Panc1 (cell line): ENCODE results near the gene RTL5. TPM values are rescaled to one million over a fixed set of nuclear protein-coding genes. Genes with fewer than 3 reads are reported as not detected.

Source experiments
- ATAC-seq: fragments of 200-7000 bp; cut with Tn5 transposase; 2 replicates; pipeline ENCODE4 v1.9.1; 2020; ENCODE audit warnings: mild to moderate bottlenecking, moderate library complexity
- BruUV-seq: library from RNA; stranded (reverse); fragments of 400-500 nt; replicated peaks from 2 replicates; lab custom pipeline; 2021; lab: Mats Ljungman, UMichigan
- CTCF ChIA-PET: fragments of 300-600 bp; sonication (Branson Sonifier 250); formaldehyde crosslinking; loops from one replicate; lab custom pipeline; 2022; ENCODE audit warnings: antibody characterized with exemption; lab: Charles Lee
- POLR2A ChIA-PET: fragments of 300-600 bp; sonication (Branson Sonifier 250); formaldehyde crosslinking; loops from one replicate; lab custom pipeline; 2022; ENCODE audit warnings: antibody characterized with exemption; lab: Charles Lee
- DNase-seq: peaks from one replicate; pipeline ENCODE4 v3.0.0-alpha.2; 2010; ENCODE audit warnings: low read depth, low spot score
- H3K27ac ChIP-seq: 2 replicates; pipeline ENCODE4 v1.5.1; 2011; ENCODE audit warnings: mild to moderate bottlenecking, low read length, inconsistent platforms
- H3K27me3 ChIP-seq: fragments of 200-500 bp; sonication (Bioruptor generic); 2 replicates; pipeline ENCODE4 v1.6.0; 2014; ENCODE audit warnings: low read length, inconsistent platforms; ENCODE audit not compliant: control insufficient read depth, insufficient read depth
- H3K36me3 ChIP-seq: fragments of 200-500 bp; sonication (Bioruptor generic); 2 replicates; pipeline ENCODE4 v1.5.1; 2014; ENCODE audit warnings: inconsistent platforms, mild to moderate bottlenecking, low read length, moderate library complexity; ENCODE audit not compliant: control insufficient read depth, insufficient read depth
- H3K4me1 ChIP-seq: 2 replicates; pipeline ENCODE4 v1.5.1; 2011; ENCODE audit warnings: inconsistent platforms, mild to moderate bottlenecking, low read length, moderate library complexity; ENCODE audit not compliant: control insufficient read depth, insufficient read depth
- H3K4me3 ChIP-seq, 2 experiments: 2 replicates each; pipeline ENCODE4 v1.5.1; 2011 to 2012; ENCODE audit warnings: low read depth in 2 of 2, low read length in 2 of 2, mild to moderate bottlenecking in 2 of 2, inconsistent platforms in 1 of 2, moderate library complexity in 1 of 2
- H3K9me3 ChIP-seq: fragments of 200-500 bp; sonication (Bioruptor generic); 2 replicates; pipeline ENCODE4 v1.5.1; 2014; ENCODE audit warnings: low read depth, mild to moderate bottlenecking, inconsistent platforms, low read length, moderate library complexity; ENCODE audit not compliant: control insufficient read depth, insufficient read depth
- POLR2AphosphoS5 ChIP-seq: IDR thresholded peaks from 2 replicates; pipeline ENCODE4 v1.6.1; 2012; ENCODE audit warnings: mild to moderate bottlenecking, low read depth, low read length, moderate library complexity
- SIN3A ChIP-seq: IDR thresholded peaks from 2 replicates; pipeline ENCODE4 v1.6.1; 2012; ENCODE audit warnings: low read depth, mild to moderate bottlenecking, low read length, moderate library complexity, borderline replicate concordance; ENCODE audit not compliant: insufficient read depth
- TCF7L2 ChIP-seq: IDR thresholded peaks from 2 replicates; pipeline ENCODE4 v1.6.1; 2011; ENCODE audit warnings: mild to moderate bottlenecking, low read depth, low read length, inconsistent platforms
- in situ Hi-C: cut with HindIII; loops from 2 replicates; pipeline ENCODE4 v1.10.0; 2016; ENCODE audit warnings: low sequenced_read_pairs, low pct_unique_long_range_greater_than_20kb
- intact Hi-C: fragments of 100-400 bp; cut with micrococcal nuclease; formaldehyde crosslinking; loops from one replicate; pipeline ENCODE4 v1.10.0; 2022; ENCODE audit not compliant: unreplicated experiment
- total RNA-seq: library from RNA; stranded (reverse); gene quantifications from one replicate; pipeline ENCODE4 v1.2.1, GENCODE V29; 2021; ENCODE audit not compliant: unreplicated experiment
- TF ChIP-seq, protein P1 (sequence below): fragments of 450-650 bp; IDR thresholded peaks from 2 replicates; pipeline ENCODE4 v1.5.1; 2017; ENCODE audit warnings: mild to moderate bottlenecking
- TF ChIP-seq, protein P2 (sequence below), 2 experiments: IDR thresholded peaks; 2 replicates each; pipeline ENCODE4 v1.6.1; 2011 to 2012; ENCODE audit warnings: low read depth in 2 of 2, control low read depth in 1 of 2, low read length in 1 of 2, mild to moderate bottlenecking in 1 of 2, moderate library complexity in 1 of 2; ENCODE audit not compliant: insufficient read depth in 1 of 2

Gene RTL5
- total RNA-seq, 1 experiment from 2014 or later: 11.0 TPM

GRCh38 chrX:72088761-72089160 lies 43.0 kb downstream of the RTL5 start:
- no peaks in the 10 kb centered on the region for H3K27me3 ChIP-seq
- in situ Hi-C loops (no loop called here), intact Hi-C loops (no loop called here)
- H3K9me3 ChIP-seq: no peaks in the 10 kb centered on the region
- DNase-seq: no peak
- BruUV-seq: no TSS peak
- no peak for ATAC-seq
- H3K27ac ChIP-seq: no peak overlapping the region
- POLR2A ChIA-PET: interaction anchor here (0.7 kb wide), 1 partner anchor 557 kb away, joined by 3 read pairs; no protein-coding TSS in a partner anchor
- no peaks in the 10 kb centered on the region for H3K36me3 ChIP-seq
- H3K4me1 ChIP-seq: no peaks in the 10 kb centered on the region
- no peak overlapping the region for H3K4me3 ChIP-seq
- CTCF ChIA-PET: interaction anchor here (0.7 kb wide), 1 partner anchor 36 kb away, joined by 5 read pairs; no protein-coding TSS in a partner anchor
- TF ChIP-seq TCF7L2 (no peak), SIN3A (no peak), POLR2AphosphoS5 (no peak)
- TF ChIP-seq, protein P1, sequence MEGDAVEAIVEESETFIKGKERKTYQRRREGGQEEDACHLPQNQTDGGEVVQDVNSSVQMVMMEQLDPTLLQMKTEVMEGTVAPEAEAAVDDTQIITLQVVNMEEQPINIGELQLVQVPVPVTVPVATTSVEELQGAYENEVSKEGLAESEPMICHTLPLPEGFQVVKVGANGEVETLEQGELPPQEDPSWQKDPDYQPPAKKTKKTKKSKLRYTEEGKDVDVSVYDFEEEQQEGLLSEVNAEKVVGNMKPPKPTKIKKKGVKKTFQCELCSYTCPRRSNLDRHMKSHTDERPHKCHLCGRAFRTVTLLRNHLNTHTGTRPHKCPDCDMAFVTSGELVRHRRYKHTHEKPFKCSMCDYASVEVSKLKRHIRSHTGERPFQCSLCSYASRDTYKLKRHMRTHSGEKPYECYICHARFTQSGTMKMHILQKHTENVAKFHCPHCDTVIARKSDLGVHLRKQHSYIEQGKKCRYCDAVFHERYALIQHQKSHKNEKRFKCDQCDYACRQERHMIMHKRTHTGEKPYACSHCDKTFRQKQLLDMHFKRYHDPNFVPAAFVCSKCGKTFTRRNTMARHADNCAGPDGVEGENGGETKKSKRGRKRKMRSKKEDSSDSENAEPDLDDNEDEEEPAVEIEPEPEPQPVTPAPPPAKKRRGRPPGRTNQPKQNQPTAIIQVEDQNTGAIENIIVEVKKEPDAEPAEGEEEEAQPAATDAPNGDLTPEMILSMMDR: no peak
- TF ChIP-seq, protein P2, sequence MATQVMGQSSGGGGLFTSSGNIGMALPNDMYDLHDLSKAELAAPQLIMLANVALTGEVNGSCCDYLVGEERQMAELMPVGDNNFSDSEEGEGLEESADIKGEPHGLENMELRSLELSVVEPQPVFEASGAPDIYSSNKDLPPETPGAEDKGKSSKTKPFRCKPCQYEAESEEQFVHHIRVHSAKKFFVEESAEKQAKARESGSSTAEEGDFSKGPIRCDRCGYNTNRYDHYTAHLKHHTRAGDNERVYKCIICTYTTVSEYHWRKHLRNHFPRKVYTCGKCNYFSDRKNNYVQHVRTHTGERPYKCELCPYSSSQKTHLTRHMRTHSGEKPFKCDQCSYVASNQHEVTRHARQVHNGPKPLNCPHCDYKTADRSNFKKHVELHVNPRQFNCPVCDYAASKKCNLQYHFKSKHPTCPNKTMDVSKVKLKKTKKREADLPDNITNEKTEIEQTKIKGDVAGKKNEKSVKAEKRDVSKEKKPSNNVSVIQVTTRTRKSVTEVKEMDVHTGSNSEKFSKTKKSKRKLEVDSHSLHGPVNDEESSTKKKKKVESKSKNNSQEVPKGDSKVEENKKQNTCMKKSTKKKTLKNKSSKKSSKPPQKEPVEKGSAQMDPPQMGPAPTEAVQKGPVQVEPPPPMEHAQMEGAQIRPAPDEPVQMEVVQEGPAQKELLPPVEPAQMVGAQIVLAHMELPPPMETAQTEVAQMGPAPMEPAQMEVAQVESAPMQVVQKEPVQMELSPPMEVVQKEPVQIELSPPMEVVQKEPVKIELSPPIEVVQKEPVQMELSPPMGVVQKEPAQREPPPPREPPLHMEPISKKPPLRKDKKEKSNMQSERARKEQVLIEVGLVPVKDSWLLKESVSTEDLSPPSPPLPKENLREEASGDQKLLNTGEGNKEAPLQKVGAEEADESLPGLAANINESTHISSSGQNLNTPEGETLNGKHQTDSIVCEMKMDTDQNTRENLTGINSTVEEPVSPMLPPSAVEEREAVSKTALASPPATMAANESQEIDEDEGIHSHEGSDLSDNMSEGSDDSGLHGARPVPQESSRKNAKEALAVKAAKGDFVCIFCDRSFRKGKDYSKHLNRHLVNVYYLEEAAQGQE (IDR thresholded peaks at IDR 0.05; ENCODE audit: insufficient read depth in 1 of 2, low read depth in 2 of 2, low read length in 1 of 2): no peak

GRCh38 chrX:72086995-72087394 lies 44.7 kb downstream of the RTL5 start:
- ChIA-PET POLR2A (no interaction called here), CTCF (no interaction called here)
- H3K27me3 ChIP-seq: no peaks in the 10 kb centered on the region
- TF ChIP-seq, protein P2 (IDR thresholded peaks at IDR 0.05; ENCODE audit: insufficient read depth in 1 of 2, low read depth in 2 of 2, low read length in 1 of 2): no peak
- TF ChIP-seq POLR2AphosphoS5 (no peak), TCF7L2 (no peak), SIN3A (no peak)
- TF ChIP-seq, protein P1: no peak
- no TSS peak for BruUV-seq
- intact Hi-C loops: no loop called here
- H3K36me3 ChIP-seq: no peaks in the 10 kb centered on the region
- no peak overlapping the region for H3K4me3 ChIP-seq
- no peaks in the 10 kb centered on the region for H3K9me3 ChIP-seq
- in situ Hi-C loops: no loop called here
- no peak overlapping the region for H3K27ac ChIP-seq
- ATAC-seq: no peak
- H3K4me1 ChIP-seq: no peaks in the 10 kb centered on the region
- no peak for DNase-seq
